Mesothelial cell of epicardium (in vitro differentiated cells): Measurements from ENCODE around the gene BMPR2. TPM values are rescaled to one million over a fixed set of nuclear protein-coding genes. Genes with fewer than 3 reads are reported as not detected.
A peak's percentile ranks its signal among the peaks of the same experiment; 100 is the strongest.
"Not testable (repeated sequence)": the region's sequence is repeated elsewhere in the genome, so short reads cannot be mapped to it uniquely, and the experiment has no call there.

Experiments used
- DNase-seq, 2 experiments: peaks; one replicate each; pipeline ENCODE4 v3.0.0; 2021; ENCODE audit warnings: low spot score in 2 of 2; ENCODE audit not compliant: unreplicated experiment in 2 of 2
- H3K27ac Mint-ChIP-seq: 2 replicates; pipeline ENCODE4 v1.8.0; 2021; ENCODE audit warnings: mixed read lengths
- H3K27me3 Mint-ChIP-seq: 2 replicates; pipeline ENCODE4 v1.8.0; 2021; ENCODE audit warnings: low read depth, mixed read lengths
- H3K36me3 Mint-ChIP-seq: 2 replicates; pipeline ENCODE4 v1.8.0; 2021; ENCODE audit warnings: mixed read lengths
- H3K4me1 Mint-ChIP-seq: 2 replicates; pipeline ENCODE4 v1.8.0; 2021; ENCODE audit warnings: mixed read lengths
- H3K4me3 Mint-ChIP-seq: 2 replicates; pipeline ENCODE4 v1.8.0; 2021; ENCODE audit warnings: mild to moderate bottlenecking, moderate library complexity, mixed read lengths
- H3K9me3 Mint-ChIP-seq: 2 replicates; pipeline ENCODE4 v1.8.0; 2021; ENCODE audit warnings: mixed read lengths
- CTCF ChIP-seq: fragments of 200-600 bp; sonication (generic); IDR thresholded peaks from one replicate; pipeline ENCODE4 v1.5.0; 2021; ENCODE audit warnings: antibody characterized with exemption; ENCODE audit not compliant: unreplicated experiment
- total RNA-seq: library from RNA; stranded (reverse); gene quantifications from 3 replicates; pipeline ENCODE4 v1.2.1, GENCODE V29; 2021

Gene BMPR2
- total RNA-seq, 1 donor from 2014 or later = 81.4 TPM

DNA sequence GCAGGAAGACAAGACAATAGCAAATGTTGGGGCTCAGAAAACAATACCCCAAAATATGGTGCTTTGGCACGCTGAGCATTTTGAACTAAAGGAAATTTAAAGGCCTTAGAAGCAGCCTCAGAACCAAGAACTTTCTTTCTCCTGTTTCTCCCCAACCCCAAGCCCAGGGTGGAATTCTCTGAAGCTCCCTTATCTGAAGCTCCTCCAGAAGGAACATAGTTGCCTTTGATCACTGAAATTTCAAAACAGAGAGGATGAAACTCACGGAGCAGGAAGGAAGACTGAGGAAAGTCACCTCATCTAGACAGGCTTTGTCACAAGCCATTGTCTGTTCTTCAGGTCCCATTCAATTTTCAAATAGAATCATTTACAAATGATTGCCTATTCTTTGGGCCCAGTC is 15.5 kb upstream of the BMPR2 start:
- no peaks in the 10 kb centered on the region for H3K9me3 Mint-ChIP-seq
- H3K36me3 Mint-ChIP-seq = no peaks in the 10 kb centered on the region
- no peak for DNase-seq
- no peaks in the 10 kb centered on the region for H3K27me3 Mint-ChIP-seq
- no peak overlapping the region for H3K4me3 Mint-ChIP-seq
- H3K4me1 Mint-ChIP-seq = peaks cover 23% of the 10 kb centered on the region
- peak overlapping the region; percentile 49 for H3K27ac Mint-ChIP-seq
- TF ChIP-seq CTCF = no peak

GRCh38 chr2:202361108-202361507 is 15.0 kb upstream of the BMPR2 start:
- H3K4me3 Mint-ChIP-seq = no peak overlapping the region
- peaks cover 23% of the 10 kb centered on the region for H3K4me1 Mint-ChIP-seq
- H3K36me3 Mint-ChIP-seq = no peaks in the 10 kb centered on the region
- no peak for DNase-seq
- TF ChIP-seq CTCF = no peak
- no peaks in the 10 kb centered on the region for H3K9me3 Mint-ChIP-seq
- H3K27me3 Mint-ChIP-seq = no peaks in the 10 kb centered on the region
- H3K27ac Mint-ChIP-seq = peak overlapping the region; percentile 49

DNA sequence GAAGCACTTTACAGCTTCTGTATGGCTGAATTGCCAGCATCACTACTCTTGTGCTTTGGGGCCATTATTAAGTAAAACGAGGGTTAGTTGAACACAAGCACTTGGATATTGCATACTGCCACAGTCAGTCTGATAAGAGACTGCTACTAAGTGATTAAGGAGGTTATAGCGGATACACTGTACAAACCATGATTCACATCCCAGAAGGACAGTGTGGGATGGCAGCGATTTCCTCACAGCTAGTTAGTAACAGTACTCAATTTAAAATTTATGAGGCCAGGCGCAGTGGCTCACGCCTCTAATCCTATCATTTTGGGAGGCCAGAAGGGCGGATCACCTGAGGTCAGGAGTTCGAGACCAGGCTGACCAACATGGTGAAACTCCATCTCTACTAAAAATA is 2.6 kb upstream of the BMPR2 start:
- H3K9me3 Mint-ChIP-seq = no peaks in the 10 kb centered on the region
- no peak for TF ChIP-seq CTCF
- H3K36me3 Mint-ChIP-seq = no peaks in the 10 kb centered on the region
- peak overlapping the region; percentile 47 for H3K4me3 Mint-ChIP-seq
- no peak for DNase-seq
- H3K4me1 Mint-ChIP-seq = peaks cover 20% of the 10 kb centered on the region
- H3K27me3 Mint-ChIP-seq = no peaks in the 10 kb centered on the region
- peak overlapping the region; percentile 71 for H3K27ac Mint-ChIP-seq

DNA sequence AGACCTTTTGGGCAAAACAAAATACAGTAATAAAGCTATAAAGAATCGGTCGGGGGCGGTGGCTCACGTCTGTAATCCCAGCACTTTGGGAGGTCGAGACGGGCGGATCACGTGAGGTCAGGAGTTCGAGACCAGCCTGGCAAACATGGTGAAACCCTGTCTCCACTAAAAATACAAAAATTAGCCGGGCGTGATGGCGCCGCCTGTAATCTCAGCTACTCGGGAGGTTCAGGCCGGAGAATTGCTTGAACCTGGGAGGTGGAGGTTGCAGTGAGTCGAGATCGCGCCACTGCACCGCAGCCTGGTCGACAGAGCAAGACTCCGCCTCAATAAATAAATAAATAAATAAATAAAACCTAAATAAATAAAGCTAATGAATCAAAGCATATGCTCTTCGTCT is 1.7 kb upstream of the BMPR2 start:
- not testable (repeated sequence) for H3K9me3 Mint-ChIP-seq, DNase-seq, H3K27me3 Mint-ChIP-seq, H3K36me3 Mint-ChIP-seq
- Mint-ChIP-seq H3K4me3 (peak overlapping the region; percentile 100), H3K4me1 (peaks cover 25% of the 10 kb centered on the region), H3K27ac (peak overlapping the region; percentile 98)

DNA sequence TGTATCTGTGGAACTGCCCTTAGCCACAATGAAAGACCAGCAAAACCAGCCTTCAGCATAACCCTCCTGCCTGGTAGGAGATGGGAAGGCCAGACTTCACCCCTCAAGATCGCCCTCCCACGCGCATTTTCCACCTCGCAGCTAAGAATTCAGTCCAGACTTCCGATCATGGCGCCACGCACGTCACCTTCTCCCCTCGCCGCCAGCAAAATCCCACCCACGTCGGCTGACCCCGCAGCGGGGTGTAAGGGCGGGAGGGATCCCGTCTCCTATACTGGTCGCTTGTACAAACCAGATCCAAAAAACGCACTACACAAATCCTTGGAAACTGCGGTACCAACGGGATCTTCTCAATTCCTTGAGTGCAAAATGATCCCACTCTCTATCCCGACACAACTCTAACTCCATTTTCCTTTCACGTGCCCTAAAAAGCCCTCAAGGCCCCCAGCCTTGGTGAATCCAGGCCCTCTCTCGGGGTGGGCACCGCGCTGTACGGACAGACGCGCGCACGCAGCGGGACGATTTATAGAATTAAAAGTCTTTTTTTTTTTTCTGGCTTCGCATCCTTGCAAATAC is 1.0 kb upstream of the BMPR2 start:
- DNase-seq = peak; percentile 40 to 72
- H3K4me3 Mint-ChIP-seq = peak overlapping the region; percentile 100

More for the DNA sequence above, 1.0 kb upstream of the BMPR2 start:
- Mint-ChIP-seq H3K27me3 (no peaks in the 10 kb centered on the region), H3K4me1 (peaks cover 31% of the 10 kb centered on the region), H3K36me3 (no peaks in the 10 kb centered on the region), H3K27ac (peak overlapping the region; percentile 98), H3K9me3 (no peaks in the 10 kb centered on the region)
- TF ChIP-seq CTCF = no peak
